Tracheal epithelial cell (primary cell): Measurements from ENCODE around the gene ELP4. TPM values are rescaled to one million over a fixed set of nuclear protein-coding genes. Genes with fewer than 3 reads are reported as not detected.

Experiments
- total RNA-seq: library from RNA; depleted of rRNA; stranded (reverse); fragments of >200 nt; gene quantifications from 2 replicates; pipeline ENCODE4 v1.2.1, GENCODE V29; 2014

The ELP4 gene
- 9.8 and 13.0 TPM in 2 replicates for total RNA-seq

GRCh38 chr11:31509429-31510345 is at the start of gene ELP4, which contains the start of gene IMMP1L:
ELP4 (plus strand) TSS chr11:31509767; CDS start chr11:31509785, 18 bp downstream.
IMMP1L (minus strand) TSS chr11:31509622; CDS start chr11:31463276, 46,346 bp downstream.

GRCh38 chr11:31810779-31811647 is 301.4 kb downstream of the ELP4 start, which contains the start of gene PAX6:
PAX6 (minus strand) TSS chr11:31811322; CDS start chr11:31806411, 4,911 bp downstream.

Other genes with a start within 250 kb of the ELP4 start
- under 0.01 and 0.21 TPM in 2 replicates for gene DCDC1, start 140.0 kb upstream of the ELP4 start, total RNA-seq
- gene DNAJC24, start 139.9 kb upstream of the ELP4 start, total RNA-seq, result 11.8 and 12.8 TPM in 2 replicates
- 10.4 and 15.6 TPM in 2 replicates for gene IMMP1L, start 145 bp upstream of the ELP4 start, total RNA-seq